Astrocyte of the spinal cord (primary cell): Measurements from ENCODE around the gene SERPING1.
"Not testable (repeated sequence)": the region's sequence is repeated elsewhere in the genome, so short reads cannot be mapped to it uniquely, and the experiment has no call there.

Experiments used
- DNase-seq: peaks from one replicate; pipeline ENCODE4 v3.0.0; 2011; ENCODE audit warnings: low read depth, low spot score
- H3K4me3 ChIP-seq: 2 replicates; pipeline ENCODE4 v1.5.1; 2011; ENCODE audit warnings: low read depth, mild to moderate bottlenecking, low read length, moderate library complexity
- CTCF ChIP-seq: IDR thresholded peaks from 2 replicates; pipeline ENCODE4 v1.5.1; 2012; ENCODE audit warnings: low read depth, mild to moderate bottlenecking, low read length, inconsistent platforms
- in situ Hi-C: cut with HindIII; loops from 2 replicates; pipeline ENCODE4 v1.10.0; 2017; ENCODE audit warnings: low sequenced_read_pairs

Gene SERPING1

DNA sequence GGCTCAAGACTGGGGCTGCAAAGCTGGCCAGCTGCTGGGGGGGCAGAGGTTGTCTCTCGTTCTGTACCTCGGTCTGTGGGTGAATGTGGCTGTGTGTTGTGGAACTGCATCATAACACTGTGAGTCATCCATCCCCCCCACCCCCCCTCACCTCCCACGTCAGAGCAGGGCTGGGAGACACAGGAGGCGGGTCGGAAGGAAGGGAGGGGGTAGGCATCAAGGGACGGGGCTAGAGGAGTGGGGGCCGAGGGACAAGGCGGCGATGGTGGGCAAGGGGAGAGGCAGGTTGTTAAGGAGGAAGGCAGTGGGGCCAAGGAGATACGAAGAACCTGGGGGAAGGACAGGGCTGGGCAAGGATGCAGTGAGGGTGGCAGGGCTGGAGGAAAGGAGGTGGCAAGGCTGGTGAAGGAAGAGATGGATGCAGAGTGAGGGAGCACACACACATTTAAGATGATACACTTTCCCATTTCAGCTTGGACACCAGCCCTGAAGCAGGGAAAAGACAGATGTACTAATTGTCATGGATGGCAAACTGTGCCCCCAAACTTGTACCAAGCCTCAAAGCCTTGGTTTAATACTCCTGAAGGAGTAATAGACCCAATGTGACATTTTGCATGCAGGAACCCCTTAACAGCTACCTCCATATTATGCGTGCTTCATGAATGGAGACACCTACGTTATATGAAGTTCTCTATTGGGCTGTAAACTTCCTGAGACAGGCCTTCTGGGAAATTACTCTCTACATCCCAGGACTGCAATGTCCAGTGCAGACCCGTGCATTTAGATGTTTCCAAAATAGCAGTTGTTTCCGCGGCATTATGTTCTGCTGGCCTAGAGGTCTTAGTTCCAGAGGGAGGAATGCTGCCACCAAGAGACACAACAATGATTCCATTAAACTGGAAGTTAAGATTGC lies 52.6 kb downstream of the SERPING1 start, which contains the start of gene YPEL4:
Gene YPEL4, minus strand, starts transcription at position 87 of the 913 bp plus-strand sequence. CDS start 2,805 bp downstream, outside the sequence.
- peak within 1 kb of the TSS; percentile 45 for H3K4me3 ChIP-seq
- no peak for TF ChIP-seq CTCF
- in situ Hi-C loops: no loop called here
- DNase-seq: peak; percentile 77

DNA sequence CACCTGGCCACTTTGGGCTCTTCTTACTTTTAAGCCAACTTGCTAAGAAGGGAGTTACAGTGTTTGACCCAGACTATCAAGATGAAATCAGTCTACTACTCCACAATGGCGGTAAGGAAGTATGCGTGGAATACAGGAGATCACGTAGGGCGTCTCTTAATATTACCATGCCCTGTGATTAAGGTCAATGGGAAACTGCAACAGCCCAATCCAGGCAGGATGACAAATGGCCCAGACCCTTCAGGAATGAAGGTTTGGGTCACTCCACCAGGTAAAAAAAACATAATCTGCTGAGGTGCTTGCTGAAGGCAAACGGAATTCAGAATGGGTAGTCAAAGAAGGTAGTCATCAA lies 53.2 kb downstream of the SERPING1 start:
- in situ Hi-C loops: no loop called here
- TF ChIP-seq CTCF: no peak
- no peak for DNase-seq
- H3K4me3 ChIP-seq: no peak overlapping the region

GRCh38 chr11:57651408-57651807 lies 53.9 kb downstream of the SERPING1 start:
- TF ChIP-seq CTCF: no peak
- DNase-seq: no peak
- no peak overlapping the region for H3K4me3 ChIP-seq
- in situ Hi-C loops: no loop called here

- DNase-seq, in situ Hi-C loops, H3K4me3 ChIP-seq: not testable (repeated sequence)
These were observed 54.7 kb downstream of the SERPING1 start for GRCh38 chr11:57652230-57652629.

- in situ Hi-C loops: no loop called here
- H3K4me3 ChIP-seq: no peak overlapping the region
- no peak for TF ChIP-seq CTCF
- no peak for DNase-seq
These were observed 55.2 kb downstream of the SERPING1 start for GRCh38 chr11:57652662-57653061.

- TF ChIP-seq CTCF: no peak
- no peak overlapping the region for H3K4me3 ChIP-seq
- DNase-seq: no peak
- in situ Hi-C loops: no loop called here
These were observed 55.7 kb downstream of the SERPING1 start for GRCh38 chr11:57653163-57653562.

GRCh38 chr11:57656885-57657193 lies 59.4 kb downstream of the SERPING1 start:
- no peak for TF ChIP-seq CTCF
- H3K4me3 ChIP-seq: peak overlapping the region; percentile 75
- no peak for DNase-seq
- in situ Hi-C loops: no loop called here
